Immature natural killer cell (primary cell): ENCODE results near the gene NTRK2. TPM values are rescaled to one million over a fixed set of nuclear protein-coding genes. Genes with fewer than 3 reads are reported as not detected.
"Not testable (repeated sequence)": the region's sequence is repeated elsewhere in the genome, so short reads cannot be mapped to it uniquely, and the experiment has no call there.

ENCODE experiments used
- DNase-seq, 3 donors: peaks; one replicate each; pipeline ENCODE4 v3.0.0; 2022; ENCODE audit warnings: mixed read lengths in 1 of 3
- H3K27ac Mint-ChIP-seq, 6 donors: one replicate each; pipeline ENCODE4 v1.8.0; 2020; ENCODE audit warnings: mixed read lengths in 6 of 6, mild to moderate bottlenecking in 5 of 6, inconsistent platforms in 4 of 6, moderate library complexity in 3 of 6
- H3K27me3 Mint-ChIP-seq, 3 donors: one replicate each; pipeline ENCODE4 v1.8.0; 2020 to 2021; ENCODE audit warnings: low read depth in 3 of 3, mild to moderate bottlenecking in 3 of 3, mixed read lengths in 3 of 3, moderate library complexity in 3 of 3, inconsistent platforms in 1 of 3
- H3K36me3 Mint-ChIP-seq, 3 donors: one replicate each; pipeline ENCODE4 v1.8.0; 2020; ENCODE audit warnings: mixed read lengths in 3 of 3, inconsistent platforms in 2 of 3, mild to moderate bottlenecking in 2 of 3
- H3K4me1 Mint-ChIP-seq, 2 donors: one replicate each; pipeline ENCODE4 v1.8.0; 2020; ENCODE audit warnings: inconsistent platforms in 2 of 2, mild to moderate bottlenecking in 2 of 2, mixed read lengths in 2 of 2, moderate library complexity in 1 of 2
- H3K4me3 Mint-ChIP-seq, 5 donors: one replicate each; pipeline ENCODE4 v1.8.0; 2020; ENCODE audit warnings: mild to moderate bottlenecking in 5 of 5, mixed read lengths in 5 of 5, inconsistent platforms in 3 of 5, moderate library complexity in 3 of 5
- H3K9me3 Mint-ChIP-seq, 6 donors: one replicate each; pipeline ENCODE4 v1.8.0; 2020; ENCODE audit warnings: mild to moderate bottlenecking in 6 of 6, mixed read lengths in 6 of 6, inconsistent platforms in 4 of 6, moderate library complexity in 3 of 6
- polyA plus RNA-seq, 3 donors: library from polyadenylated mRNA; unstranded; fragments of 300-500 nt; fragmentation: Illumina TruSeq; gene quantifications; one replicate each; pipeline ENCODE4 v1.2.3, GENCODE V29; 2021

NTRK2 gene
- polyA plus RNA-seq, 3 donors from 2014 or later: not detected

DNA sequence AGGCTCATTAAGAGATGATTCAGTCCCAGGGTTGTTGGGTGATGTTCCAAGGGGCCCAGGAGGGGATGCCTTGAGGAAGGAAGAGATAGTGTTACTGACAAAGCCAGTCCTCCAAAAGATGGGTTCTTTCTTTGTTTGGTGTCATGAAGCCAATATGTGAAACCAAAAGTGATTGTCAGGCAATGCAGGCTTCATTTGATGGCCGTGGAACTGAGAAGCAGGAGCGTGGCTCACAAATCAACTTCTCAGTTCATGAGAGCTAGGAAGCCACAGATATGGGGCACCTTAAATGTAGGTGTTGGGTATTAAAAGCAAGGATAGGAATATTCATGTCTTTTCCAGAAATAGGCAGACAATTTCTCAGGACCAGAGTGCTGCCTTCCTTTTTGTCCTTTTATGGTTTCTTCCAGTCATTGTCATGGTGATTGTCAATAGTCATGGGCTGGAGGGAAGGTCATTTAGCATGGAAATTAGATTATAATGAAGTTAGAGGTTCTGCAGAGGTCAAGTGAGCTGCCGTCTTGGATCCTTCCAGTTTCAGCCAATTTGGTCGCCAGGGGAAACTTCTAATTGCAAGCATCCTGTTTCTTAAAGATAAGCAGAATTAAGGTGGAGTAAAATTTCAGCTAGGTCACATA, 393.0 kb downstream of the NTRK2 start:
- H3K4me1 Mint-ChIP-seq: no peaks in the 10 kb centered on the region
- H3K27ac Mint-ChIP-seq: no peak overlapping the region
- H3K9me3 Mint-ChIP-seq: no peaks in the 10 kb centered on the region
- no peaks in the 10 kb centered on the region for H3K36me3 Mint-ChIP-seq
- peaks cover 0 to 16% (median 5%) of the 10 kb centered on the region in 3 donors for H3K27me3 Mint-ChIP-seq
- no peak for DNase-seq
- H3K4me3 Mint-ChIP-seq: no peak overlapping the region

DNA sequence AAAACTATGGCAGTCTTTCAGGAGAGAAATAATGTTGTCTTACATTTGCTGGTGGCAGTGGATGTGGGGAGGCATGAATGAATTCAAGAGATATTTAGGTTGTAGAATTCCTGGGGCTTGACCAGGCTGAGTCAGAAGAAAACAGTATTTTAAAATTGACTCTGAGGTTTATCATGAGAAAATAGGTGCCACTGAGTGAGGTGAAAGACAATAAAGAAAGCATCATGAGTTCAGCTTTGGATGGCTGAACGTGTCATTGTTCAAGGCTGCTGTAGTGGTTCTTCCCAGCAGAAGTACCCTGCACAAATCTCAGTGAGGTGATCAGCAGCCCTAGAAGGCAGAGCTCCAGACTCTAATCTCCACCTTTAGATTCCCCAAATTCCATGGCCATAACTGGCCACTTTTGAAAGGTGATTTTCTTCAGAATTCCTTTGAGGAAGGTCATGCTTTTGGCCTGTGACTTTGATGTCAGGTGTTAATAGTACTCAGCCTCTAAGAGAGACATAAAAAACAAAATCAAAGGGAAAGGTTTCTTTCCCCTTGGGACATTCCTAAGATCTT, 395.4 kb downstream of the NTRK2 start:
- no peak for DNase-seq
- Mint-ChIP-seq H3K4me1 (no peaks in the 10 kb centered on the region), H3K27ac (no peak overlapping the region), H3K27me3 (peaks cover 0 to 11% (median 8%) of the 10 kb centered on the region in 3 donors), H3K36me3 (no peaks in the 10 kb centered on the region), H3K4me3 (no peak overlapping the region), H3K9me3 (peaks cover 0 to 4% (median 0%) of the 10 kb centered on the region in 6 donors)

DNA sequence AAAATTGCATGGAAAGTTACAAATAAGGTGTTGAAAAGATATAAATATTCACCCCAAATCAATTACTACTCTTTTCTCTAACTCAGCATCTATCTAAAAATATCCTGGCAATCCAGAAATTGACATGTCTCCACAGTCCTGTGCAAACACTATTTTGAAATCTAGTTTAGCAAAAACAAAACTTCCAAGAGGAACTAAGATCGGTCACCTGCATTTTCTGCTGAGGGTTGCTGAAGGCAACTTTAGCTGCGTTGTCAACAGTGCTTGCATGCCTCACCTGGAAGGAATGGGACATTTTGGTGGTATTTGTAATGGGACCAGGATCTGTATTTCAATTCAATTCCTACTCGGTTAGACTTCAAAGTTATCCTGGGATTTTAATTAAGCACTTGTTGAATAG, 398.3 kb downstream of the NTRK2 start:
- Mint-ChIP-seq H3K4me1 (no peaks in the 10 kb centered on the region), H3K27me3 (peaks cover 0 to 8% (median 6%) of the 10 kb centered on the region in 3 donors), H3K4me3 (no peak overlapping the region), H3K9me3 (peaks cover 0 to 4% (median 0%) of the 10 kb centered on the region in 6 donors), H3K27ac (no peak overlapping the region), H3K36me3 (no peaks in the 10 kb centered on the region)
- no peak for DNase-seq

DNA sequence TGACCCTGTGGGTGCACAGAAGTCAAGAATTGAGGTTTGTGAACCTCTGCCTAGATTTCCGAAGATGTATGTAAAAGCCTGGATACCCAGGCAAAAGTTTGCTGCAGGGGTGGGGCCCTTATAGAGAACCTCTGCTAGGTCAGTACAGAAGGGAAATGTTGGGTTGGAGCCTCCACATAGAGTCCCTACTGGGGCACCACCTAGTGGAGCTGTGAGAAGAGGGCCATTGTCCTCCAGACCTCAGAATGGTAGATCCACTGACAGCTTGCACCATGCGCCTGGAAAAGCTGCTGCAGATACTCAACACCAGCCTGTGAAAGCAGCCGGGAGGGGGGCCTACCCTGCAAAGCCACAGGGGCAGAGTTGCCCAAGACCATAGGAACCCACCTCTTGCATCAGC, 399.9 kb downstream of the NTRK2 start:
- H3K4me1 Mint-ChIP-seq, H3K4me3 Mint-ChIP-seq, H3K36me3 Mint-ChIP-seq, H3K27me3 Mint-ChIP-seq, DNase-seq, H3K9me3 Mint-ChIP-seq, H3K27ac Mint-ChIP-seq: not testable (repeated sequence)
